ENCODE data around the gene AGFG1.

Gene AGFG1

GRCh38 chr2:227610123-227610522 lies 138.2 kb downstream of the AGFG1 start:
- DNase-seq (ENCODE audit: low spot score) = no peak

Data from iPS-NIHi11 (cell line).